Stomach (tissue), 9 donors: ENCODE data around the gene CDV3. TPM values are rescaled to one million over a fixed set of nuclear protein-coding genes. Genes with fewer than 3 reads are reported as not detected.

Experiments
- DNase-seq, 2 donors: peaks; one replicate each; pipeline versions ENCODE4 v3.0.0 to v3.0.0-alpha.2; 2013 to 2019
- H3K27ac ChIP-seq, 5 donors: fragments of 200-600 bp in 4 of 5; sonication (generic) in 4 of 5; one replicate each; pipeline ENCODE4 v1.5.1; 2013 to 2019; ENCODE audit warnings: mild to moderate bottlenecking in 1 of 5, moderate library complexity in 1 of 5
- H3K27me3 ChIP-seq, 3 donors: fragments of 200-600 bp; sonication (generic); one replicate each; pipeline ENCODE4 v1.5.1; 2017 to 2019; ENCODE audit warnings: mixed run types in 1 of 3
- H3K36me3 ChIP-seq, 4 donors: fragments of 200-600 bp; sonication (generic); 1 replicate in 3 of 4; 2 replicates in 1 of 4; pipeline ENCODE4 v1.5.1; 2016 to 2019
- H3K4me1 ChIP-seq, 4 donors: fragments of 200-600 bp; sonication (generic); one replicate each; pipeline ENCODE4 v1.5.1; 2016 to 2019
- H3K4me3 ChIP-seq, 4 donors: fragments of 200-600 bp; sonication (generic) in 3 of 4; one replicate each; pipeline ENCODE4 v1.5.1; 2016 to 2019; ENCODE audit warnings: mild to moderate bottlenecking in 1 of 4
- H3K9me3 ChIP-seq, 4 donors: fragments of 200-600 bp; sonication (generic); one replicate each; pipeline ENCODE4 v1.5.1; 2016 to 2019
- CTCF ChIP-seq, 7 experiments: fragments of 450-650 bp in 4 of 7; fragments of 200-600 bp in 3 of 7; sonication (generic) in 3 of 7; IDR thresholded peaks; one replicate each; pipeline ENCODE4 v1.5.1; 2016 to 2019; ENCODE audit warnings: antibody characterized with exemption in 7 of 7, control low read depth in 2 of 7, mild to moderate bottlenecking in 1 of 7
- EP300 ChIP-seq: sonication (generic); formaldehyde crosslinking; IDR thresholded peaks from one replicate; pipeline ENCODE4 v1.6.1; 2017; ENCODE audit warnings: antibody characterized with exemption
- POLR2A ChIP-seq, 4 donors: fragments of 450-650 bp; IDR thresholded peaks; one replicate each; pipeline ENCODE4 v1.6.1; 2016; ENCODE audit warnings: antibody characterized with exemption in 4 of 4, control low read depth in 2 of 4, mild to moderate bottlenecking in 1 of 4, moderate library complexity in 1 of 4
- POLR2AphosphoS5 ChIP-seq, 3 donors: sonication (generic); formaldehyde crosslinking; IDR thresholded peaks; one replicate each; pipeline ENCODE4 v1.6.1; 2016; ENCODE audit warnings: antibody characterized with exemption in 3 of 3
- WGBS, 5 donors: extraction: QIAGEN DNeasy Blood & Tissue Kit in 3 of 5; methylation state at CpG; one replicate each; pipeline versions ENCODE4 v1.1.5 to v1.1.7; 2013 to 2018; 5-methylcytosine and 5-hydroxymethylcytosine counted together
- intact Hi-C: fragments of 100-400 bp; cut with DNase I; formaldehyde crosslinking; loops from one replicate; pipeline ENCODE4 v1.15.1; 2023; ENCODE audit warnings: low total_unique reads
- polyA plus RNA-seq, 3 donors: library from polyadenylated mRNA; stranded (reverse); fragments of 200-250 nt; gene quantifications; one replicate each; pipeline ENCODE4 v1.2.3, GENCODE V29; 2013
- small RNA-seq, 4 donors: library from RNA; depleted of rRNA; stranded (forward); fragments of <200 nt; gene quantifications; one replicate each; pipeline ENCODE3, GENCODE V24; 2016
- total RNA-seq, 5 donors: library from RNA; depleted of rRNA; stranded (reverse); fragments of >200 nt; gene quantifications; one replicate each; pipeline versions ENCODE4 v1.1.0 to v1.2.3, GENCODE V29; 2014 to 2016
- donor health status: healthy with polysubstance abuse.
- donor health status: Bipolar disorder and iron deficiency.
- donor health status: healthy.

The CDV3 gene
- total and polyA plus RNA-seq, 8 donors, result 40.3 to 160 (median 68.6) TPM

- Histone ChIP-seq H3K27ac (no peak overlapping the region), H3K4me1 (no peaks in the 10 kb centered on the region), H3K27me3 (no peaks in the 10 kb centered on the region), H3K36me3 (peaks cover 33 to 93% (median 89%) of the 10 kb centered on the region in 4 donors), H3K4me3 (no peak overlapping the region), H3K9me3 (no peaks in the 10 kb centered on the region)
- intact Hi-C loops, result no loop called here
- TF ChIP-seq CTCF (IDR thresholded peaks at IDR 0.05) (no peak), POLR2AphosphoS5 (IDR thresholded peaks at IDR 0.05) (no peak), EP300 (no peak), POLR2A (IDR thresholded peaks at IDR 0.05) (no peak)
- no peak for DNase-seq
These were observed 54.3 kb downstream of the CDV3 start for GRCh38 chr3:133627789-133628188.

GRCh38 chr3:133629146-133629545, 55.7 kb downstream of the CDV3 start:
- H3K4me3 ChIP-seq, result no peak overlapping the region
- peaks cover 27 to 92% (median 90%) of the 10 kb centered on the region in 4 donors for H3K36me3 ChIP-seq
- no peaks in the 10 kb centered on the region for H3K4me1 ChIP-seq
- no peaks in the 10 kb centered on the region for H3K27me3 ChIP-seq
- intact Hi-C loops, result no loop called here
- no peak for DNase-seq
- TF ChIP-seq EP300, result no peak
- no peak for TF ChIP-seq POLR2A (IDR thresholded peaks at IDR 0.05)
- TF ChIP-seq POLR2AphosphoS5 (IDR thresholded peaks at IDR 0.05), result no peak
- no peak for TF ChIP-seq CTCF (IDR thresholded peaks at IDR 0.05)
- H3K9me3 ChIP-seq, result no peaks in the 10 kb centered on the region
- 55 to 84% (median 72%) methylated on average over 2 of the region's 2 CpGs for WGBS, 5 donors
- H3K27ac ChIP-seq, result no peak overlapping the region

GRCh38 chr3:133633439-133633838, 60.0 kb downstream of the CDV3 start:
- H3K4me3 ChIP-seq, result no peak overlapping the region
- H3K4me1 ChIP-seq, result no peaks in the 10 kb centered on the region
- H3K9me3 ChIP-seq, result no peaks in the 10 kb centered on the region
- TF ChIP-seq POLR2AphosphoS5 (IDR thresholded peaks at IDR 0.05) (no peak), EP300 (no peak), POLR2A (IDR thresholded peaks at IDR 0.05) (no peak), CTCF (IDR thresholded peaks at IDR 0.05) (no peak)
- intact Hi-C loops, result no loop called here
- 94 to 99% (median 96%) methylated on average over 4 of the region's 4 CpGs for WGBS, 5 donors
- H3K27me3 ChIP-seq, result no peaks in the 10 kb centered on the region
- peaks cover 26 to 90% (median 87%) of the 10 kb centered on the region in 4 donors for H3K36me3 ChIP-seq
- no peak overlapping the region for H3K27ac ChIP-seq
- no peak for DNase-seq

Small RNA genes within 50 kb of the gene (small RNA-seq; reads per million reads assigned to genes)
- gene AC022296.2 (0 reads per million in 4 donors), gene RF00438 (0 reads per million in 4 donors)

Other genes starting within 250 kb of the CDV3 start
- gene BFSP2, start 173.6 kb upstream of the CDV3 start, total RNA-seq, result not detected
- gene BFSP2, start 173.6 kb upstream of the CDV3 start, polyA plus RNA-seq, result 1 to 10 TPM in 2 of 3 donors, under 1 TPM in 1; 0.68 to 2.7 (median 1.4) TPM
- 10 to 100 TPM; 41.7 to 78.1 (median 49.1) TPM for gene TOPBP1, start 88.3 kb downstream of the CDV3 start, total RNA-seq
- gene TOPBP1, start 88.3 kb downstream of the CDV3 start, polyA plus RNA-seq, result 10 to 100 TPM in 1 of 3 donors, 1 to 10 TPM in 2; 5.5 to 10.6 (median 7.3) TPM
- gene TF, start 172.7 kb downstream of the CDV3 start, total RNA-seq, result 10 to 100 TPM in 1 of 5 donors, 1 to 10 TPM in 1, under 1 TPM in 2, not detected in 1; under 0.01 to 10.1 (median 1.1) TPM
- gene TF, start 172.7 kb downstream of the CDV3 start, polyA plus RNA-seq, result 10 to 100 TPM in 1 of 3 donors, under 1 TPM in 2; 0.61 to 16.2 (median 0.68) TPM
- 10 to 100 TPM in 2 of 5 donors, 1 to 10 TPM in 3; 5.3 to 54.9 (median 9.3) TPM for gene SRPRB, start 232.1 kb downstream of the CDV3 start, total RNA-seq
- 10 to 100 TPM; 16.0 to 28.0 (median 20.4) TPM for gene SRPRB, start 232.1 kb downstream of the CDV3 start, polyA plus RNA-seq